ENCODE measurements around the gene TAX1BP3.
A peak's percentile ranks its signal among the peaks of the same experiment; 100 is the strongest.

The TAX1BP3 gene

GRCh38 chr17:3678095-3678820 is 9.9 kb upstream of the TAX1BP3 start:
- Histone ChIP-seq H3K27ac (ENCODE audit: low read depth, low read length) (no peak overlapping the region), H3K9me3 (ENCODE audit: control insufficient read depth in 1 of 2, low read length in 2 of 2) (no peaks in the 10 kb centered on the region), H3K27me3 (ENCODE audit: control insufficient read depth in 1 of 2, insufficient read depth in 2 of 2, low read length in 2 of 2) (peaks cover 0 to 4% of the 10 kb centered on the region in 2 donors), H3K36me3 (ENCODE audit: control insufficient read depth in 1 of 2, insufficient read depth in 2 of 2, low read length in 2 of 2) (no peaks in the 10 kb centered on the region), H3K4me1 (ENCODE audit: control insufficient read depth in 1 of 2, insufficient read depth in 2 of 2, low read length in 2 of 2) (no peaks in the 10 kb centered on the region), H3K4me3 (ENCODE audit: low read depth in 1 of 2, low read length in 2 of 2) (no peak overlapping the region), H3K9ac (ENCODE audit: low read depth in 1 of 2, low read length in 2 of 2) (no peak overlapping the region)

GRCh38 chr17:3675886-3676285 is 7.5 kb upstream of the TAX1BP3 start:
- peaks cover 0 to 5% of the 10 kb centered on the region in 2 donors for H3K36me3 ChIP-seq (ENCODE audit: control insufficient read depth in 1 of 2, insufficient read depth in 2 of 2, low read length in 2 of 2)
- H3K27ac ChIP-seq (ENCODE audit: low read depth, low read length), result no peak overlapping the region
- H3K9ac ChIP-seq (ENCODE audit: low read depth in 1 of 2, low read length in 2 of 2), result no peak overlapping the region
- H3K9me3 ChIP-seq (ENCODE audit: control insufficient read depth in 1 of 2, low read length in 2 of 2), result no peaks in the 10 kb centered on the region
- H3K4me3 ChIP-seq (ENCODE audit: low read depth in 1 of 2, low read length in 2 of 2), result no peak overlapping the region
- H3K27me3 ChIP-seq (ENCODE audit: control insufficient read depth in 1 of 2, insufficient read depth in 2 of 2, low read length in 2 of 2), result no peaks in the 10 kb centered on the region
- no peaks in the 10 kb centered on the region for H3K4me1 ChIP-seq (ENCODE audit: control insufficient read depth in 1 of 2, insufficient read depth in 2 of 2, low read length in 2 of 2)

DNA sequence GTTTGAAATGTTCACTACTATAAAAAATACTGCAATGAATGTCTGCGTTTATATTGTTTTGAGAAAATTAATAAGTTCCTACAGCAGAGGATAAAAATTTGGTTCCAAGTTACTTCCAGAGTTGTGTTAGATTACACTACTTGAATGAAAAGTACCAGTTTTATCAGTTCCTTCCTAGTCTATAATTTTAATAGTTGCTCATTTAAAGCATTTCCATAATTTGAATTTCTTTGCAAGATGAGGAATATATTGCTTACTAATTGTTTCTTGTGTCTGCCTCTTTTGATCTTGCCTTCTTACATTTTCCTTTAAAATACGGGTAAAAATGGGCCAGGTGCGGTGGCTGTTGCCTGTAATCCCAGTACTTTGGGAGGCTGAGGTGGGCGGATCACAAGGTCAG is 4.2 kb upstream of the TAX1BP3 start:
- no peak overlapping the region for H3K4me3 ChIP-seq (ENCODE audit: low read depth in 1 of 2, low read length in 2 of 2)

DNA sequence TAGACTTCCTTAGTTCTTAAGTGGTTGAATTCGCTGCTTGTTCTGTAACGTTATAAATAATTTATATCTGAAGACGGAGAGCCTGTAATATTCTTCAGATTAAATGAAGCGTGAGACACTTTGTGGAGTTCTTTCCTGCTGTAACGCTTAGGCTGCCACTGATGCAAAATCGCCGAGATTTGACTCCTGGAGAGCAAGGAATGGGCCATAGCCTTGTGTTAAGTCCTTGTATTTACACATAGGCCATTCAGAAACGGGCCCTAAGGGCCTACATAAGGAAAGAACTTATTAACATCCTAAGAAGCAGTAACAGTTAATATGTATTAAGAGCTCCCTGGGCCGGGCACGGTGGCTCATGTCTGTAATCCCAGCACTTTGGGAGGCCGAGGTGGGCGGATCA is 1.2 kb upstream of the TAX1BP3 start:
- no peaks in the 10 kb centered on the region for H3K9me3 ChIP-seq (ENCODE audit: control insufficient read depth in 1 of 2, low read length in 2 of 2)
- peaks cover 11 to 28% of the 10 kb centered on the region in 2 donors for H3K4me1 ChIP-seq (ENCODE audit: control insufficient read depth in 1 of 2, insufficient read depth in 2 of 2, low read length in 2 of 2)
- no peaks in the 10 kb centered on the region for H3K27me3 ChIP-seq (ENCODE audit: control insufficient read depth in 1 of 2, insufficient read depth in 2 of 2, low read length in 2 of 2)
- peak overlapping the region; percentile 86 to 91 for H3K9ac ChIP-seq (ENCODE audit: low read depth in 1 of 2, low read length in 2 of 2)
- H3K36me3 ChIP-seq (ENCODE audit: control insufficient read depth in 1 of 2, insufficient read depth in 2 of 2, low read length in 2 of 2), result peaks cover 3 to 20% of the 10 kb centered on the region in 2 donors
- H3K4me3 ChIP-seq (ENCODE audit: low read depth in 1 of 2, low read length in 2 of 2), result peak overlapping the region; percentile 77 to 92
- no peak overlapping the region for H3K27ac ChIP-seq (ENCODE audit: low read depth, low read length)

More for the DNA sequence above, 4.2 kb upstream of the TAX1BP3 start:
- Histone ChIP-seq H3K27me3 (ENCODE audit: control insufficient read depth in 1 of 2, insufficient read depth in 2 of 2, low read length in 2 of 2) (no peaks in the 10 kb centered on the region), H3K27ac (ENCODE audit: low read depth, low read length) (no peak overlapping the region), H3K9ac (ENCODE audit: low read depth in 1 of 2, low read length in 2 of 2) (no peak overlapping the region), H3K36me3 (ENCODE audit: control insufficient read depth in 1 of 2, insufficient read depth in 2 of 2, low read length in 2 of 2) (peaks cover 0 to 8% of the 10 kb centered on the region in 2 donors), H3K4me1 (ENCODE audit: control insufficient read depth in 1 of 2, insufficient read depth in 2 of 2, low read length in 2 of 2) (peaks cover 9 to 11% of the 10 kb centered on the region in 2 donors), H3K9me3 (ENCODE audit: control insufficient read depth in 1 of 2, low read length in 2 of 2) (no peaks in the 10 kb centered on the region)

- Histone ChIP-seq H3K4me1 (ENCODE audit: control insufficient read depth in 1 of 2, insufficient read depth in 2 of 2, low read length in 2 of 2) (peaks cover 11 to 28% of the 10 kb centered on the region in 2 donors), H3K4me3 (ENCODE audit: low read depth in 1 of 2, low read length in 2 of 2) (peak overlapping the region; percentile 77 to 92), H3K27ac (ENCODE audit: low read depth, low read length) (no peak overlapping the region), H3K27me3 (ENCODE audit: control insufficient read depth in 1 of 2, insufficient read depth in 2 of 2, low read length in 2 of 2) (no peaks in the 10 kb centered on the region), H3K9ac (ENCODE audit: low read depth in 1 of 2, low read length in 2 of 2) (peak overlapping the region; percentile 86 to 91), H3K36me3 (ENCODE audit: control insufficient read depth in 1 of 2, insufficient read depth in 2 of 2, low read length in 2 of 2) (peaks cover 8 to 25% of the 10 kb centered on the region in 2 donors), H3K9me3 (ENCODE audit: control insufficient read depth in 1 of 2, low read length in 2 of 2) (no peaks in the 10 kb centered on the region)
Observed at GRCh38 chr17:3669085-3669347, 638 bp upstream of the TAX1BP3 start.

- H3K9ac ChIP-seq (ENCODE audit: low read depth in 1 of 2, low read length in 2 of 2), result peak overlapping the region; percentile 89 to 91
- H3K27ac ChIP-seq (ENCODE audit: low read depth, low read length), result peak overlapping the region; percentile 97
- H3K36me3 ChIP-seq (ENCODE audit: control insufficient read depth in 1 of 2, insufficient read depth in 2 of 2, low read length in 2 of 2), result peaks cover 10 to 38% of the 10 kb centered on the region in 2 donors
- peaks cover 11 to 28% of the 10 kb centered on the region in 2 donors for H3K4me1 ChIP-seq (ENCODE audit: control insufficient read depth in 1 of 2, insufficient read depth in 2 of 2, low read length in 2 of 2)
- no peaks in the 10 kb centered on the region for H3K9me3 ChIP-seq (ENCODE audit: control insufficient read depth in 1 of 2, low read length in 2 of 2)
- peak overlapping the region; percentile 77 to 92 for H3K4me3 ChIP-seq (ENCODE audit: low read depth in 1 of 2, low read length in 2 of 2)
- H3K27me3 ChIP-seq (ENCODE audit: control insufficient read depth in 1 of 2, insufficient read depth in 2 of 2, low read length in 2 of 2), result no peaks in the 10 kb centered on the region
Observed at GRCh38 chr17:3667366-3668278, 756 bp downstream of the TAX1BP3 start.

DNA sequence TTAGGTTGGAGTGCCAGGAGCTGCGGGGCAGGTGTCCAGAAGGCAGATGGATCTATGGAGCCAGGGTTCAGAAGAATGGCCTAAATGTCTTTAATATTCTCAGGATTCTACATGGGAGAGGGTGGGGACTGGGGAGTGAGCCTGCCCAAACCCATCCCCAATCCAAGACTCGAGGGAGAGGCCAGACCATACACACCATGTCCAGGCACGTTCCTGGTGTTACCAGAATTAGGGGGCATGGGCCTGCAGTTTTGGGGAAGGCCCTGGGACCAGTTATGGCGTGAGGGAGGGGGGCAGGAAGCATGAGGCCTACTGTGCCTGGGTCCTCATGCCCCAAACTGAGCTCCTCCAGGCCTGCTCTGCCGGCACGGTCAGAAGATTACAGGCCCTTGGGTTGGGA is 1.9 kb downstream of the TAX1BP3 start:
- H3K9ac ChIP-seq (ENCODE audit: low read depth in 1 of 2, low read length in 2 of 2), result no peak overlapping the region
- peaks cover 11 to 28% of the 10 kb centered on the region in 2 donors for H3K4me1 ChIP-seq (ENCODE audit: control insufficient read depth in 1 of 2, insufficient read depth in 2 of 2, low read length in 2 of 2)
- H3K27me3 ChIP-seq (ENCODE audit: control insufficient read depth in 1 of 2, insufficient read depth in 2 of 2, low read length in 2 of 2), result no peaks in the 10 kb centered on the region
- peaks cover 10 to 36% of the 10 kb centered on the region in 2 donors for H3K36me3 ChIP-seq (ENCODE audit: control insufficient read depth in 1 of 2, insufficient read depth in 2 of 2, low read length in 2 of 2)
- no peak overlapping the region for H3K27ac ChIP-seq (ENCODE audit: low read depth, low read length)
- peak overlapping the region in 1 of 2 donors; percentile 43 for H3K4me3 ChIP-seq (ENCODE audit: low read depth in 1 of 2, low read length in 2 of 2)
- no peaks in the 10 kb centered on the region for H3K9me3 ChIP-seq (ENCODE audit: control insufficient read depth in 1 of 2, low read length in 2 of 2)

DNA sequence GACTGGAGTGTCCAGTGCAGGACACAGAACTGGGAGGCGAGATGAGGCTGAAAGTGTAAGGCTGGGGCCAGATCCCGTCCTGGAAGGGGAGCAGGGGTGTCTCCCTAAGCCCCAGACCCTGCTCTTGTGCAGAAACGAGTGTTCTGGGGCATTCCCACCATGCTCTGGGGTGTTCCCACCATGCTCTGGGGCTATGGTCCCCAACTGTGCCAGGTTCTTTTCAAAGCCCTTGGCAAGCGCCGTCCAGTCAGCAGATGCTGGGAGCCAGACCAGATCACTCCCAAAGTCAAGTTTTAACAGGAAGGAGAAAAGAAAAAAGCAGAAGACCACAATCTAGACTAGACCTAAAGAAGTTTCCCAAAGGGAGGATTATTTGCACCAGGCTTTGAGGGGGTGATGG is 2.5 kb downstream of the TAX1BP3 start:
- H3K4me1 ChIP-seq (ENCODE audit: control insufficient read depth in 1 of 2, insufficient read depth in 2 of 2, low read length in 2 of 2), result peaks cover 11 to 28% of the 10 kb centered on the region in 2 donors
- no peak overlapping the region for H3K27ac ChIP-seq (ENCODE audit: low read depth, low read length)
- H3K36me3 ChIP-seq (ENCODE audit: control insufficient read depth in 1 of 2, insufficient read depth in 2 of 2, low read length in 2 of 2), result peaks cover 10 to 40% of the 10 kb centered on the region in 2 donors
- H3K9me3 ChIP-seq (ENCODE audit: control insufficient read depth in 1 of 2, low read length in 2 of 2), result no peaks in the 10 kb centered on the region
- H3K27me3 ChIP-seq (ENCODE audit: control insufficient read depth in 1 of 2, insufficient read depth in 2 of 2, low read length in 2 of 2), result no peaks in the 10 kb centered on the region
- no peak overlapping the region for H3K9ac ChIP-seq (ENCODE audit: low read depth in 1 of 2, low read length in 2 of 2)
- no peak overlapping the region for H3K4me3 ChIP-seq (ENCODE audit: low read depth in 1 of 2, low read length in 2 of 2)

- peaks cover 7 to 34% of the 10 kb centered on the region in 2 donors for H3K4me1 ChIP-seq (ENCODE audit: control insufficient read depth in 1 of 2, insufficient read depth in 2 of 2, low read length in 2 of 2)
Observed at GRCh38 chr17:3663102-3664011, 5.0 kb downstream of the TAX1BP3 start.

More at GRCh38 chr17:3663102-3664011, 5.0 kb downstream of the TAX1BP3 start:
- no peak overlapping the region for H3K27ac ChIP-seq (ENCODE audit: low read depth, low read length)
- no peak overlapping the region for H3K4me3 ChIP-seq (ENCODE audit: low read depth in 1 of 2, low read length in 2 of 2)
- no peak overlapping the region for H3K9ac ChIP-seq (ENCODE audit: low read depth in 1 of 2, low read length in 2 of 2)
- peaks cover 10 to 37% of the 10 kb centered on the region in 2 donors for H3K36me3 ChIP-seq (ENCODE audit: control insufficient read depth in 1 of 2, insufficient read depth in 2 of 2, low read length in 2 of 2)
- H3K27me3 ChIP-seq (ENCODE audit: control insufficient read depth in 1 of 2, insufficient read depth in 2 of 2, low read length in 2 of 2), result no peaks in the 10 kb centered on the region
- no peaks in the 10 kb centered on the region for H3K9me3 ChIP-seq (ENCODE audit: control insufficient read depth in 1 of 2, low read length in 2 of 2)

Measured in duodenal mucosa (tissue), 2 donors.